ENCODE measurements around the gene NUDT5.

GRCh38 chr10:12160664-12161063 is 35.0 kb downstream of the NUDT5 start:
- TF ChIP-seq EZH2 (IDR thresholded peaks at IDR 0.05; ENCODE audit: insufficient read depth, poor library complexity, severe bottlenecking) (no peak), EZH2phosphoT487 (IDR thresholded peaks at IDR 0.05; ENCODE audit: insufficient read depth, low read depth) (no peak)

All from GM23248 (cell line).